Stomach (tissue), 9 donors: ENCODE results near the gene AMPH. TPM values are rescaled to one million over a fixed set of nuclear protein-coding genes. Genes with fewer than 3 reads are reported as not detected.

ENCODE experiments used
- DNase-seq, 2 donors: peaks; one replicate each; pipeline versions ENCODE4 v3.0.0 to v3.0.0-alpha.2; 2013 to 2019
- H3K27ac ChIP-seq, 5 donors: fragments of 200-600 bp in 4 of 5; sonication (generic) in 4 of 5; one replicate each; pipeline ENCODE4 v1.5.1; 2013 to 2019; ENCODE audit warnings: mild to moderate bottlenecking in 1 of 5, moderate library complexity in 1 of 5
- H3K27me3 ChIP-seq, 3 donors: fragments of 200-600 bp; sonication (generic); one replicate each; pipeline ENCODE4 v1.5.1; 2017 to 2019; ENCODE audit warnings: mixed run types in 1 of 3
- H3K36me3 ChIP-seq, 4 donors: fragments of 200-600 bp; sonication (generic); 1 replicate in 3 of 4; 2 replicates in 1 of 4; pipeline ENCODE4 v1.5.1; 2016 to 2019
- H3K4me1 ChIP-seq, 4 donors: fragments of 200-600 bp; sonication (generic); one replicate each; pipeline ENCODE4 v1.5.1; 2016 to 2019
- H3K4me3 ChIP-seq, 4 donors: fragments of 200-600 bp; sonication (generic) in 3 of 4; one replicate each; pipeline ENCODE4 v1.5.1; 2016 to 2019; ENCODE audit warnings: mild to moderate bottlenecking in 1 of 4
- H3K9me3 ChIP-seq, 4 donors: fragments of 200-600 bp; sonication (generic); one replicate each; pipeline ENCODE4 v1.5.1; 2016 to 2019
- CTCF ChIP-seq, 7 experiments: fragments of 450-650 bp in 4 of 7; fragments of 200-600 bp in 3 of 7; sonication (generic) in 3 of 7; IDR thresholded peaks; one replicate each; pipeline ENCODE4 v1.5.1; 2016 to 2019; ENCODE audit warnings: antibody characterized with exemption in 7 of 7, control low read depth in 2 of 7, mild to moderate bottlenecking in 1 of 7
- EP300 ChIP-seq: sonication (generic); formaldehyde crosslinking; IDR thresholded peaks from one replicate; pipeline ENCODE4 v1.6.1; 2017; ENCODE audit warnings: antibody characterized with exemption
- POLR2A ChIP-seq, 4 donors: fragments of 450-650 bp; IDR thresholded peaks; one replicate each; pipeline ENCODE4 v1.6.1; 2016; ENCODE audit warnings: antibody characterized with exemption in 4 of 4, control low read depth in 2 of 4, mild to moderate bottlenecking in 1 of 4, moderate library complexity in 1 of 4
- POLR2AphosphoS5 ChIP-seq, 3 donors: sonication (generic); formaldehyde crosslinking; IDR thresholded peaks; one replicate each; pipeline ENCODE4 v1.6.1; 2016; ENCODE audit warnings: antibody characterized with exemption in 3 of 3
- WGBS, 5 donors: extraction: QIAGEN DNeasy Blood & Tissue Kit in 3 of 5; methylation state at CpG; one replicate each; pipeline versions ENCODE4 v1.1.5 to v1.1.7; 2013 to 2018; 5-methylcytosine and 5-hydroxymethylcytosine counted together
- intact Hi-C: fragments of 100-400 bp; cut with DNase I; formaldehyde crosslinking; loops from one replicate; pipeline ENCODE4 v1.15.1; 2023; ENCODE audit warnings: low total_unique reads
- polyA plus RNA-seq, 3 donors: library from polyadenylated mRNA; stranded (reverse); fragments of 200-250 nt; gene quantifications; one replicate each; pipeline ENCODE4 v1.2.3, GENCODE V29; 2013
- total RNA-seq, 5 donors: library from RNA; depleted of rRNA; stranded (reverse); fragments of >200 nt; gene quantifications; one replicate each; pipeline versions ENCODE4 v1.1.0 to v1.2.3, GENCODE V29; 2014 to 2016
- donor health status: healthy with polysubstance abuse.
- donor health status: Bipolar disorder and iron deficiency.
- donor health status: healthy.

The AMPH gene
- total and polyA plus RNA-seq, 8 donors, result 0.80 to 13.0 (median 4.6) TPM; not detected in 1

- DNase-seq, result no peak
- H3K27ac ChIP-seq, result no peak overlapping the region
- no peaks in the 10 kb centered on the region for H3K4me1 ChIP-seq
- H3K36me3 ChIP-seq, result no peaks in the 10 kb centered on the region
- intact Hi-C loops, result no loop called here
- TF ChIP-seq POLR2A (IDR thresholded peaks at IDR 0.05) (no peak), EP300 (no peak), POLR2AphosphoS5 (IDR thresholded peaks at IDR 0.05) (no peak), CTCF (IDR thresholded peaks at IDR 0.05) (no peak)
- H3K27me3 ChIP-seq, result no peaks in the 10 kb centered on the region
- 33 to 48% (median 37%) methylated on average over 3 of the region's 3 CpGs for WGBS, 5 donors
- H3K4me3 ChIP-seq, result no peak overlapping the region
- peaks cover 0 to 16% (median 3%) of the 10 kb centered on the region in 4 donors for H3K9me3 ChIP-seq
Measured at GRCh38 chr7:38478404-38478803, 152.8 kb downstream of the AMPH start.

GRCh38 chr7:38477333-38477732, 153.8 kb downstream of the AMPH start:
- Histone ChIP-seq H3K36me3 (no peaks in the 10 kb centered on the region), H3K27ac (no peak overlapping the region), H3K9me3 (peaks cover 0 to 9% (median 0%) of the 10 kb centered on the region in 4 donors), H3K4me1 (no peaks in the 10 kb centered on the region), H3K27me3 (no peaks in the 10 kb centered on the region), H3K4me3 (no peak overlapping the region)
- DNase-seq, result no peak
- TF ChIP-seq CTCF (IDR thresholded peaks at IDR 0.05) (no peak), POLR2AphosphoS5 (IDR thresholded peaks at IDR 0.05) (no peak), EP300 (no peak), POLR2A (IDR thresholded peaks at IDR 0.05) (no peak)
- WGBS, 5 donors, result 69 to 100% (median 94%) methylated on average over 1 of the region's 1 CpG
- intact Hi-C loops, result no loop called here

GRCh38 chr7:38476764-38477163, 154.4 kb downstream of the AMPH start:
- peaks cover 0 to 9% (median 0%) of the 10 kb centered on the region in 4 donors for H3K9me3 ChIP-seq
- H3K4me3 ChIP-seq, result no peak overlapping the region
- no peak for TF ChIP-seq CTCF (IDR thresholded peaks at IDR 0.05)
- TF ChIP-seq POLR2AphosphoS5 (IDR thresholded peaks at IDR 0.05), result no peak
- no peak for TF ChIP-seq EP300
- TF ChIP-seq POLR2A (IDR thresholded peaks at IDR 0.05), result no peak
- no peaks in the 10 kb centered on the region for H3K36me3 ChIP-seq
- whole genome bisulfite sequencing, 5 donors, result 78 to 86% (median 80%) methylated on average over 6 of the region's 6 CpGs
- H3K4me1 ChIP-seq, result no peaks in the 10 kb centered on the region
- DNase-seq, result no peak
- intact Hi-C loops, result no loop called here
- H3K27ac ChIP-seq, result no peak overlapping the region
- no peaks in the 10 kb centered on the region for H3K27me3 ChIP-seq

GRCh38 chr7:38465956-38466355, 165.2 kb downstream of the AMPH start:
- H3K27me3 ChIP-seq, result no peaks in the 10 kb centered on the region
- no peaks in the 10 kb centered on the region for H3K4me1 ChIP-seq
- no peaks in the 10 kb centered on the region for H3K36me3 ChIP-seq
- DNase-seq, result no peak
- TF ChIP-seq POLR2A (IDR thresholded peaks at IDR 0.05) (no peak), CTCF (IDR thresholded peaks at IDR 0.05) (no peak), POLR2AphosphoS5 (IDR thresholded peaks at IDR 0.05) (no peak), EP300 (no peak)
- no peaks in the 10 kb centered on the region for H3K9me3 ChIP-seq
- intact Hi-C loops, result no loop called here
- H3K27ac ChIP-seq, result no peak overlapping the region
- H3K4me3 ChIP-seq, result no peak overlapping the region
- 70 to 74% (median 74%) methylated on average over 6 of the region's 6 CpGs for WGBS, 5 donors
